Nephron progenitor cell (in vitro differentiated cells): Measurements from ENCODE around the gene CDC7.
A peak's percentile ranks its signal among the peaks of the same experiment; 100 is the strongest.

Experiments used
- DNase-seq: peaks from one replicate; pipeline ENCODE4 v3.0.0; 2021
- H3K27ac Mint-ChIP-seq: 2 replicates; pipeline ENCODE4 v1.8.0; 2021; ENCODE audit warnings: mild to moderate bottlenecking, moderate library complexity, mixed read lengths
- H3K27me3 Mint-ChIP-seq: 2 replicates; pipeline ENCODE4 v1.8.0; 2021; ENCODE audit warnings: mild to moderate bottlenecking, low read depth, mixed read lengths; ENCODE audit not compliant: poor library complexity
- H3K36me3 Mint-ChIP-seq: 2 replicates; pipeline ENCODE4 v1.8.0; 2021; ENCODE audit warnings: low read depth, mixed read lengths
- H3K4me1 Mint-ChIP-seq: 2 replicates; pipeline ENCODE4 v1.8.0; 2021; ENCODE audit warnings: mixed read lengths
- H3K4me3 Mint-ChIP-seq: 2 replicates; pipeline ENCODE4 v1.8.0; 2021; ENCODE audit warnings: mild to moderate bottlenecking, moderate library complexity, mixed read lengths
- H3K9me3 Mint-ChIP-seq: 2 replicates; pipeline ENCODE4 v1.8.0; 2021; ENCODE audit warnings: mild to moderate bottlenecking, moderate library complexity, mixed read lengths
- TF ChIP-seq, protein P1 (sequence below): fragments of 200-600 bp; sonication (generic); IDR thresholded peaks from 2 replicates; pipeline ENCODE4 v1.5.0; 2021; ENCODE audit warnings: antibody characterized with exemption

CDC7 gene

GRCh38 chr1:91564888-91565701, 64.4 kb downstream of the CDC7 start:
- Mint-ChIP-seq H3K4me1 (peaks cover 12% of the 10 kb centered on the region), H3K36me3 (peaks cover 7% of the 10 kb centered on the region), H3K27me3 (peaks cover 3% of the 10 kb centered on the region), H3K9me3 (peaks cover 18% of the 10 kb centered on the region), H3K27ac (no peak overlapping the region), H3K4me3 (no peak overlapping the region)
- no peak for DNase-seq
- TF ChIP-seq, protein P1, sequence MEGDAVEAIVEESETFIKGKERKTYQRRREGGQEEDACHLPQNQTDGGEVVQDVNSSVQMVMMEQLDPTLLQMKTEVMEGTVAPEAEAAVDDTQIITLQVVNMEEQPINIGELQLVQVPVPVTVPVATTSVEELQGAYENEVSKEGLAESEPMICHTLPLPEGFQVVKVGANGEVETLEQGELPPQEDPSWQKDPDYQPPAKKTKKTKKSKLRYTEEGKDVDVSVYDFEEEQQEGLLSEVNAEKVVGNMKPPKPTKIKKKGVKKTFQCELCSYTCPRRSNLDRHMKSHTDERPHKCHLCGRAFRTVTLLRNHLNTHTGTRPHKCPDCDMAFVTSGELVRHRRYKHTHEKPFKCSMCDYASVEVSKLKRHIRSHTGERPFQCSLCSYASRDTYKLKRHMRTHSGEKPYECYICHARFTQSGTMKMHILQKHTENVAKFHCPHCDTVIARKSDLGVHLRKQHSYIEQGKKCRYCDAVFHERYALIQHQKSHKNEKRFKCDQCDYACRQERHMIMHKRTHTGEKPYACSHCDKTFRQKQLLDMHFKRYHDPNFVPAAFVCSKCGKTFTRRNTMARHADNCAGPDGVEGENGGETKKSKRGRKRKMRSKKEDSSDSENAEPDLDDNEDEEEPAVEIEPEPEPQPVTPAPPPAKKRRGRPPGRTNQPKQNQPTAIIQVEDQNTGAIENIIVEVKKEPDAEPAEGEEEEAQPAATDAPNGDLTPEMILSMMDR: no peak

- H3K27ac Mint-ChIP-seq: no peak overlapping the region
- peaks cover 14% of the 10 kb centered on the region for H3K9me3 Mint-ChIP-seq
These were observed 66.9 kb downstream of the CDC7 start for GRCh38 chr1:91567583-91567982.

DNA sequence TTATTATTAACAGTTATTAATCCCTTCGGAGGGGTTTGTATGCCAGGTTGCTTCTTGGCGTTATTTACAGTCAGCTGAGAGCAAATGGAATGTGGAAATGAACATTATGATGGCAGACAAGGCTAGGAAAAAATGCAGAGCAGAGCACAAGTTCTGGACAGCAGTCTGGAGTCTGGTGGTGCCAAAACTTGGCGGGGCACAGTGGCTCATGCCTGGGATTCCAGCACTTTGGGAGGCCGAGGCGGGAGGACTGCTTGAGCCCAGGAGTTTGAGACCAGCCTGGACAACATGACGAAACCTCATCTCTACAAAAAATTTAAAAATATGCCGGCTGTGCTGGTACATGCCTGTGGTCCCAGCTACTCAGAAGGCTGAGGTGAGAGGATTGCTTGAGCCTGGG, 67.6 kb downstream of the CDC7 start:
- H3K9me3 Mint-ChIP-seq: peaks cover 14% of the 10 kb centered on the region
- peaks cover 13% of the 10 kb centered on the region for H3K4me1 Mint-ChIP-seq
- H3K27ac Mint-ChIP-seq: no peak overlapping the region
- peaks cover 3% of the 10 kb centered on the region for H3K27me3 Mint-ChIP-seq
- no peak for DNase-seq
- no peak overlapping the region for H3K4me3 Mint-ChIP-seq
- peaks cover 7% of the 10 kb centered on the region for H3K36me3 Mint-ChIP-seq
- TF ChIP-seq, protein P1: no peak

More at GRCh38 chr1:91567583-91567982, 66.9 kb downstream of the CDC7 start:
- H3K4me1 Mint-ChIP-seq: peaks cover 13% of the 10 kb centered on the region
- no peak for DNase-seq
- TF ChIP-seq, protein P1: no peak
- peaks cover 7% of the 10 kb centered on the region for H3K36me3 Mint-ChIP-seq
- H3K4me3 Mint-ChIP-seq: no peak overlapping the region
- peaks cover 3% of the 10 kb centered on the region for H3K27me3 Mint-ChIP-seq

GRCh38 chr1:91569411-91570119, 68.9 kb downstream of the CDC7 start:
- TF ChIP-seq, protein P1: no peak
- H3K27ac Mint-ChIP-seq: peak overlapping the region; percentile 38
- no peak for DNase-seq
- no peak overlapping the region for H3K4me3 Mint-ChIP-seq
- peaks cover 5% of the 10 kb centered on the region for H3K9me3 Mint-ChIP-seq
- peaks cover 3% of the 10 kb centered on the region for H3K27me3 Mint-ChIP-seq
- no peaks in the 10 kb centered on the region for H3K36me3 Mint-ChIP-seq
- H3K4me1 Mint-ChIP-seq: peaks cover 13% of the 10 kb centered on the region

GRCh38 chr1:91570120-91570448, 69.4 kb downstream of the CDC7 start:
- peaks cover under 1% of the 10 kb centered on the region for H3K9me3 Mint-ChIP-seq
- H3K27me3 Mint-ChIP-seq: peaks cover 3% of the 10 kb centered on the region
- no peak for DNase-seq
- H3K27ac Mint-ChIP-seq: no peak overlapping the region
- peaks cover 10% of the 10 kb centered on the region for H3K4me1 Mint-ChIP-seq
- no peak overlapping the region for H3K4me3 Mint-ChIP-seq
- TF ChIP-seq, protein P1: no peak
- H3K36me3 Mint-ChIP-seq: no peaks in the 10 kb centered on the region
